Measurements from ENCODE around the gene BRI3. TPM values are rescaled to one million over a fixed set of nuclear protein-coding genes. Genes with fewer than 3 reads are reported as not detected.

Gene BRI3
- total and polyA plus RNA-seq, 10 of the 15 experiments (the other 5 are each of a cell fraction or from before 2014, with no cell fraction given), result 4.5 to 56.3 (median 21.5) TPM

- RAD21 ChIA-PET (ENCODE audit: unreplicated experiment), result no interaction called here
- no peak overlapping the region for H3K27ac ChIP-seq (ENCODE audit: control insufficient read depth, insufficient read depth)
- no peak overlapping the region for H3K4me3 ChIP-seq
- CTCF ChIA-PET, result no interaction called here
- DNase-seq (ENCODE audit: low read depth, low spot score), result no peak
- POLR2A ChIA-PET, result no interaction called here
- no peaks in the 10 kb centered on the region for H3K27me3 ChIP-seq (replicated peaks in 1 of 2; ENCODE audit: control insufficient read depth in 2 of 2, insufficient read depth in 2 of 2, low read length in 1 of 2)
- 92% methylated on average over 9 of the region's 9 CpGs for WGBS (ENCODE audit: insufficient coverage, insufficient replicate concordance, low lambda C conversion rate, missing lambda C conversion rate)
- no peak overlapping the region for H3K4me2 ChIP-seq (ENCODE audit: control insufficient read depth, insufficient read depth)
- no peak for FAIRE-seq
- peaks cover 11% of the 10 kb centered on the region for H3K4me1 ChIP-seq (ENCODE audit: control insufficient read depth, insufficient read depth, low read length)
- no peaks in the 10 kb centered on the region for H3K79me2 ChIP-seq (ENCODE audit: control insufficient read depth, insufficient read depth, low read length)
- no peak for TF ChIP-seq RAD21 (IDR thresholded peaks at IDR 0.05; ENCODE audit: insufficient read depth, low read depth, low read length)
- no peak overlapping the region for H2AFZ ChIP-seq (ENCODE audit: control insufficient read depth, low read depth, low read length)
- in situ Hi-C loops (cut with MboI), result no loop called here
- no peaks in the 10 kb centered on the region; the same call in 1 of the 3 replicates for H3K9me3 ChIP-seq (replicated peaks; ENCODE audit: control insufficient read depth, insufficient read depth, low read length)
- no peak for ATAC-seq
- SMC1A ChIA-PET (ENCODE audit: uncharacterized antibody, unreplicated experiment), result no interaction called here
- H3K9ac ChIP-seq (ENCODE audit: control insufficient read depth, insufficient read depth, low read length), result no peak overlapping the region
- peaks cover 3 to 11% of the 10 kb centered on the region in 2 experiments; a peak in 3 of 4 replicates for H3K36me3 ChIP-seq (ENCODE audit: control insufficient read depth in 2 of 2, insufficient read depth in 2 of 2, low read length in 1 of 2)
- intact Hi-C loops (cut with micrococcal nuclease; ENCODE audit: unreplicated experiment), result no loop called here
- H4K20me1 ChIP-seq (ENCODE audit: control insufficient read depth, insufficient read depth), result no peaks in the 10 kb centered on the region; the same call in 1 of the 2 replicates
- BruUV-seq (replicated peaks), result no TSS peak
Measured at GRCh38 chr7:98319176-98319575, 37.7 kb downstream of the BRI3 start.

GRCh38 chr7:98321301-98321700 lies 39.8 kb downstream of the BRI3 start:
- RAD21 ChIA-PET (ENCODE audit: unreplicated experiment), result no interaction called here
- WGBS (ENCODE audit: insufficient coverage, insufficient replicate concordance, low lambda C conversion rate, missing lambda C conversion rate), result 77% methylated on average over 10 of the region's 10 CpGs
- CTCF ChIA-PET, result no interaction called here
- Histone ChIP-seq H3K9me3 (replicated peaks; ENCODE audit: control insufficient read depth, insufficient read depth, low read length) (no peaks in the 10 kb centered on the region; the same call in 1 of the 3 replicates), H3K9ac (ENCODE audit: control insufficient read depth, insufficient read depth, low read length) (no peak overlapping the region), H3K27ac (ENCODE audit: control insufficient read depth, insufficient read depth) (no peak overlapping the region), H3K79me2 (ENCODE audit: control insufficient read depth, insufficient read depth, low read length) (no peaks in the 10 kb centered on the region), H4K20me1 (ENCODE audit: control insufficient read depth, insufficient read depth) (no peaks in the 10 kb centered on the region; the same call in 1 of the 2 replicates), H3K4me2 (ENCODE audit: control insufficient read depth, insufficient read depth) (no peak overlapping the region), H3K4me3 (no peak overlapping the region), H3K4me1 (ENCODE audit: control insufficient read depth, insufficient read depth, low read length) (no peaks in the 10 kb centered on the region), H3K36me3 (ENCODE audit: control insufficient read depth in 2 of 2, insufficient read depth in 2 of 2, low read length in 1 of 2) (peaks cover 3 to 11% of the 10 kb centered on the region in 2 experiments; a peak in 3 of 4 replicates), H3K27me3 (replicated peaks in 1 of 2; ENCODE audit: control insufficient read depth in 2 of 2, insufficient read depth in 2 of 2, low read length in 1 of 2) (no peaks in the 10 kb centered on the region), H2AFZ (ENCODE audit: control insufficient read depth, low read depth, low read length) (no peak overlapping the region)
- no peak for FAIRE-seq
- in situ Hi-C loops (cut with MboI) (no loop called here), intact Hi-C loops (cut with micrococcal nuclease; ENCODE audit: unreplicated experiment) (no loop called here)
- no TSS peak for BruUV-seq (replicated peaks)
- SMC1A ChIA-PET (ENCODE audit: uncharacterized antibody, unreplicated experiment), result no interaction called here
- ATAC-seq, result no peak
- POLR2A ChIA-PET, result no interaction called here
- DNase-seq (ENCODE audit: low read depth, low spot score), result no peak
- no peak for TF ChIP-seq CHD4 (IDR thresholded peaks at IDR 0.05)
- no peak for TF ChIP-seq BACH1 (IDR thresholded peaks at IDR 0.05; ENCODE audit: borderline replicate concordance)
- no peak for TF ChIP-seq E2F8 (IDR thresholded peaks at IDR 0.05; ENCODE audit: low read depth, partially characterized antibody)
- no peak for TF ChIP-seq ZBTB40 (IDR thresholded peaks at IDR 0.05; ENCODE audit: borderline replicate concordance)
- TF ChIP-seq NFYB (IDR thresholded peaks at IDR 0.05; ENCODE audit: insufficient read depth, low read depth, low read length), result no peak
- TF ChIP-seq JUNB (IDR thresholded peaks at IDR 0.05), result no peak
- TF ChIP-seq PBX3 (IDR thresholded peaks at IDR 0.05; ENCODE audit: insufficient replicate concordance, low read depth, low read length), result no peak
- TF ChIP-seq MAX (IDR thresholded peaks at IDR 0.05; ENCODE audit: low read depth, low read length), result no peak

Measured in GM12878 (cell line).